Lower leg skin (tissue), 4 donors: Measurements from ENCODE around the gene STX16. TPM values are rescaled to one million over a fixed set of nuclear protein-coding genes. Genes with fewer than 3 reads are reported as not detected.

Experiments used
- DNase-seq, 2 donors: peaks; one replicate each; pipeline ENCODE4 v3.0.0-alpha.2; 2019; ENCODE audit warnings: low spot score in 2 of 2
- H3K4me3 ChIP-seq: fragments of 200-600 bp; sonication (generic); 2 replicates; pipeline ENCODE4 v1.5.1; 2017; ENCODE audit warnings: mild to moderate bottlenecking, low read depth; ENCODE audit not compliant: poor library complexity, severe bottlenecking
- CTCF ChIP-seq, 3 donors: fragments of 450-650 bp; IDR thresholded peaks; one replicate each; pipeline ENCODE4 v1.5.1; 2016; ENCODE audit warnings: antibody characterized with exemption in 3 of 3, mild to moderate bottlenecking in 3 of 3, moderate library complexity in 2 of 3
- POLR2A ChIP-seq, 2 donors: fragments of 450-650 bp; IDR thresholded peaks; one replicate each; pipeline ENCODE4 v1.6.1; 2016 to 2017; ENCODE audit warnings: antibody characterized with exemption in 2 of 2, mild to moderate bottlenecking in 1 of 2, moderate library complexity in 1 of 2
- WGBS, 2 donors: methylation state at CpG; one replicate each; pipeline ENCODE4 v1.1.5; 2018; 5-methylcytosine and 5-hydroxymethylcytosine counted together
- intact Hi-C: fragments of 100-400 bp; cut with DNase I; formaldehyde crosslinking; loops from one replicate; pipeline ENCODE4 v1.15.0; 2023; ENCODE audit warnings: low total_unique reads
- total RNA-seq, 4 donors: library from RNA; depleted of rRNA; stranded (reverse); fragments of >200 nt; gene quantifications; one replicate each; pipeline ENCODE4 v1.1.0, GENCODE V29; 2016

Gene STX16
- total RNA-seq, 4 donors from 2014 or later = 36.0 to 52.1 (median 44.2) TPM

- intact Hi-C loops = no loop called here
- DNase-seq = peak in 1 of 2 donors; percentile 61
- WGBS, 2 donors = 19 to 23% methylated on average over 7 of the region's 7 CpGs
- TF ChIP-seq POLR2A (IDR thresholded peaks at IDR 0.05) (no peak), CTCF (IDR thresholded peaks at IDR 0.05) (no peak)
- no peak overlapping the region for H3K4me3 ChIP-seq
These were observed 39.5 kb downstream of the STX16 start for GRCh38 chr20:58690396-58691135.

GRCh38 chr20:58691773-58692578, 40.9 kb downstream of the STX16 start:
- TF ChIP-seq POLR2A (IDR thresholded peaks at IDR 0.05) (no peak), CTCF (IDR thresholded peaks at IDR 0.05) (no peak)
- H3K4me3 ChIP-seq = no peak overlapping the region
- DNase-seq = peak in 1 of 2 donors; percentile 93
- intact Hi-C loops = no loop called here
- 77 to 88% methylated on average over 16 to 21 of the region's 31 CpGs for WGBS, 2 donors

- no peak for TF ChIP-seq POLR2A (IDR thresholded peaks at IDR 0.05)
- no peak for TF ChIP-seq CTCF (IDR thresholded peaks at IDR 0.05)
- DNase-seq = peak in 1 of 2 donors; percentile 87
- intact Hi-C loops = no loop called here
- WGBS, 2 donors = 0 to 4% methylated on average over 5 to 17 of the region's 93 CpGs
- H3K4me3 ChIP-seq = peak within 1 kb of the TSS; percentile 34
These were observed 41.6 kb downstream of the STX16 start, which contains the start of gene NPEPL1 for GRCh38 chr20:58692579-58693225. TSS of gene NPEPL1 (plus strand) at chr20:58692800. CDS start at chr20:58692901, 101 bp downstream.

- TF ChIP-seq CTCF (IDR thresholded peaks at IDR 0.05) (no peak), POLR2A (IDR thresholded peaks at IDR 0.05) (no peak)
- 61 to 71% methylated on average over 22 to 27 of the region's 51 CpGs for WGBS, 2 donors
- DNase-seq = peak in 1 of 2 donors; percentile 86
These were observed 42.3 kb downstream of the STX16 start for GRCh38 chr20:58693226-58694006.

More at GRCh38 chr20:58693226-58694006, 42.3 kb downstream of the STX16 start:
- intact Hi-C loops = no loop called here
- H3K4me3 ChIP-seq = peak overlapping the region; percentile 34
